Kidney epithelial cell (primary cell): ENCODE data around the gene PSD. TPM values are rescaled to one million over a fixed set of nuclear protein-coding genes. Genes with fewer than 3 reads are reported as not detected.

Experiments used
- DNase-seq: peaks from one replicate; pipeline ENCODE4 v3.0.0-alpha.2; 2010; ENCODE audit warnings: low read depth
- H3K27me3 ChIP-seq: 2 replicates; pipeline ENCODE4 v1.6.0; 2011; ENCODE audit warnings: low read length; ENCODE audit not compliant: control insufficient read depth, insufficient read depth
- H3K36me3 ChIP-seq: 2 replicates; pipeline ENCODE4 v1.5.1; 2011; ENCODE audit warnings: low read length; ENCODE audit not compliant: control insufficient read depth, insufficient read depth
- H3K4me3 ChIP-seq: 2 replicates; pipeline ENCODE4 v1.5.1; 2011; ENCODE audit warnings: low read depth, mild to moderate bottlenecking, control low read depth, low read length
- CTCF ChIP-seq: IDR thresholded peaks from 2 replicates; pipeline ENCODE4 v1.5.1; 2011; ENCODE audit warnings: mild to moderate bottlenecking, moderate library complexity, low read length, control low read depth, inconsistent platforms; ENCODE audit not compliant: insufficient read depth, poor library complexity, severe bottlenecking
- total RNA-seq: library from RNA; depleted of rRNA; stranded (reverse); fragments of >200 nt; gene quantifications from 2 replicates; pipeline ENCODE4 v1.2.3, GENCODE V29; 2015

The PSD gene
- total RNA-seq, 1 donor from 2014 or later: 2.0 TPM

GRCh38 chr10:102433619-102434046, 15.0 kb upstream of the PSD start:
- DNase-seq: no peak
- TF ChIP-seq CTCF: no peak
- Histone ChIP-seq H3K4me3 (no peak overlapping the region), H3K36me3 (no peaks in the 10 kb centered on the region), H3K27me3 (no peaks in the 10 kb centered on the region)

GRCh38 chr10:102432162-102432950, 13.8 kb upstream of the PSD start, which contains the start of gene CUEDC2:
Gene CUEDC2 (minus strand): TSS chr10:102432574. CDS start chr10:102425188, 7,386 bp downstream.
- DNase-seq: peak; percentile 81
- H3K27me3 ChIP-seq: no peaks in the 10 kb centered on the region
- TF ChIP-seq CTCF: no peak

GRCh38 chr10:102431452-102432124, 13.0 kb upstream of the PSD start:
- Histone ChIP-seq H3K27me3 (no peaks in the 10 kb centered on the region), H3K36me3 (no peaks in the 10 kb centered on the region), H3K4me3 (peak overlapping the region; percentile 69)
- no peak for TF ChIP-seq CTCF
- DNase-seq: no peak

More at GRCh38 chr10:102432162-102432950, 13.8 kb upstream of the PSD start, which contains the start of gene CUEDC2:
- Histone ChIP-seq H3K4me3 (peak within 1 kb of the TSS; percentile 69), H3K36me3 (no peaks in the 10 kb centered on the region)

GRCh38 chr10:102429468-102429867, 10.9 kb upstream of the PSD start:
- H3K4me3 ChIP-seq: no peak overlapping the region
- H3K27me3 ChIP-seq: no peaks in the 10 kb centered on the region
- DNase-seq: no peak
- no peaks in the 10 kb centered on the region for H3K36me3 ChIP-seq
- TF ChIP-seq CTCF: no peak

- Histone ChIP-seq H3K4me3 (no peak overlapping the region), H3K36me3 (no peaks in the 10 kb centered on the region), H3K27me3 (no peaks in the 10 kb centered on the region)
- DNase-seq: no peak
- no peak for TF ChIP-seq CTCF
Observed at GRCh38 chr10:102426803-102427287, 8.3 kb upstream of the PSD start.
